Measurements from ENCODE around the gene CCDC18. TPM values are rescaled to one million over a fixed set of nuclear protein-coding genes. Genes with fewer than 3 reads are reported as not detected.
"Not testable (repeated sequence)": the region's sequence is repeated elsewhere in the genome, so short reads cannot be mapped to it uniquely, and the experiment has no call there.

The CCDC18 gene
- 8.6 TPM for total RNA-seq

- no peak for DNase-seq
These were observed at the start of gene CCDC18 for GRCh38 chr1:93180723-93181613. CCDC18 (plus strand) TSS chr1:93180724; CDS start chr1:93183362, 2,638 bp downstream.

- no peak for DNase-seq
These were observed 47.9 kb upstream of the CCDC18 start for GRCh38 chr1:93132638-93133037.

GRCh38 chr1:93136445-93136844, 44.1 kb upstream of the CCDC18 start:
- no peak for DNase-seq

GRCh38 chr1:93137604-93138292, 42.8 kb upstream of the CCDC18 start:
- DNase-seq = no peak

GRCh38 chr1:93140106-93140505, 40.4 kb upstream of the CCDC18 start:
- DNase-seq = no peak

GRCh38 chr1:93142161-93142560, 38.4 kb upstream of the CCDC18 start:
- DNase-seq = no peak

- DNase-seq = no peak
These were observed 37.4 kb upstream of the CCDC18 start for GRCh38 chr1:93143136-93143535.

GRCh38 chr1:93143769-93144168, 36.8 kb upstream of the CCDC18 start:
- no peak for DNase-seq

- DNase-seq = peak; percentile 14
These were observed 32.5 kb upstream of the CCDC18 start for GRCh38 chr1:93148001-93148400.

GRCh38 chr1:93150729-93151128, 29.8 kb upstream of the CCDC18 start:
- no peak for DNase-seq

GRCh38 chr1:93151474-93151873, 29.1 kb upstream of the CCDC18 start:
- no peak for DNase-seq

- DNase-seq = no peak
These were observed 27.7 kb upstream of the CCDC18 start for GRCh38 chr1:93152835-93153234.

GRCh38 chr1:93154898-93155297, 25.6 kb upstream of the CCDC18 start:
- DNase-seq = no peak

- DNase-seq = no peak
These were observed 25.2 kb upstream of the CCDC18 start for GRCh38 chr1:93155335-93155734.

- no peak for DNase-seq
These were observed 21.2 kb upstream of the CCDC18 start for GRCh38 chr1:93159337-93159736.

- not testable (repeated sequence) for DNase-seq
These were observed 17.2 kb upstream of the CCDC18 start for GRCh38 chr1:93163314-93163713.

- DNase-seq = no peak
These were observed 15.7 kb upstream of the CCDC18 start for GRCh38 chr1:93164816-93165215.

- not testable (repeated sequence) for DNase-seq
These were observed 14.6 kb upstream of the CCDC18 start for GRCh38 chr1:93165895-93166294.

- no peak for DNase-seq
These were observed 13.5 kb upstream of the CCDC18 start for GRCh38 chr1:93167006-93167405.

GRCh38 chr1:93170141-93170678, 10.3 kb upstream of the CCDC18 start:
- DNase-seq = not testable (repeated sequence)

GRCh38 chr1:93171549-93172034, 8.9 kb upstream of the CCDC18 start:
- peak; percentile 43 for DNase-seq

GRCh38 chr1:93172778-93173177, 7.7 kb upstream of the CCDC18 start:
- no peak for DNase-seq

GRCh38 chr1:93174638-93175037, 5.9 kb upstream of the CCDC18 start:
- not testable (repeated sequence) for DNase-seq
